LoVo (cell line): ENCODE data around the gene ZFAND5.
A peak's percentile ranks its signal among the peaks of the same experiment; 100 is the strongest.

Experiments used
- DNase-seq: peaks from one replicate; pipeline ENCODE4 v3.0.0-alpha.2; 2016; ENCODE audit warnings: low spot score

Gene ZFAND5

DNA sequence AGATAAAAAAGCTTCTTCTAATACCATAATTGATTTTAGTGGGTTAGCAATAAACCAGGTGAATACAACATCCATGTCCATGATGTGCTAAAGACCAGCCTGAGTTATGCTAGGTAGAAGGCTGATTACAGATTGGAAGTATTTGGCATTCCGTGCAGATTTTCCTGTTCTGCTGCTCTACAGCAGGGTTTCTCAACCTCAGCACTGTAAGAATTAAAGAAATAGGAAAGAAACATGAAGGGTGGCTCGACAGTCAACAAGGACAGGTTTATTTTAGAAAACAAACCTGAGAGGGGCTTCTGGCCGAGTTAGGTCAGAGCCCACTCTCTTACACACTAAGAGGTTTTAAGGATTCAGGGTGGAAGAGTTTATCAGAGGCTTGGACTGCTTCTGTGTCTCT, 42.3 kb downstream of the ZFAND5 start:
- no peak for DNase-seq

GRCh38 chr9:72322259-72322658, 42.7 kb downstream of the ZFAND5 start:
- no peak for DNase-seq

DNA sequence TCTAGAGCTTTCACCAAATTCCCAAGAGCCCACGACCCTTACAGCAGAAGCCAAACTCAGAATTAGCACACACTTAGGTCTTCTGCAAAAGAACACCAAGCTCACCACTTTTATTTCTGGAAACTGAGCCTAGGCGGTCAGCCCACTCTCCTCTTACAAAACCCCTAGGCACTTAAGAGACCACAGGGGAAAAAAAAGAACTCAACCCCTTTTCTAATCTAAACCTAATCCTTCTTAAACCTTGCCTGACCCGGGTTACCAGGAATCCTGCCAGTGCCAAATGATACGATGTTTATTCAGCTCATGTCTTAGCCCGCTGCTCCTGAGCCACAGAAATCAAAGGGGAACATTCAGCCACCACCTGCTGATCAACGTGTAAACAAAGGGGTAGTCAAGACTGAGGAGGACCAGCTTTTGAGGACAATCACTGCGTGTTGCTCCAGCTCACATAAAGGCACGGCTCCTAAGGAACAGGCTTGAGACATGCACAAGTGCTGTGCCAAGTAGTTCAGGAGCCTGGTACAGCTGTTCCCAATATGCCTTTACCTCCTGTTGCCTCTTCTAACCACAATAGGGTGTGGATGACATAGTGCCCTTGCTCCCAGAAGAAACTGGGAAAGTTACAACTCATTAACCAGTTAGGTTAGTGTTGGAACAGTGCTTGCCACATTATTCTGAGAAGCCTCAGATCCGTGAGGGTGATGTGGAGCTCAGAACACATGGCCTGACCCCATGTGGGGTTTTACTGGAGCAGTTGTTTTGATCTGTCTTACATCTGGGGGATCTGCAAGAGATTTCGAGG, 49.3 kb downstream of the ZFAND5 start:
- DNase-seq: peak; percentile 80

DNA sequence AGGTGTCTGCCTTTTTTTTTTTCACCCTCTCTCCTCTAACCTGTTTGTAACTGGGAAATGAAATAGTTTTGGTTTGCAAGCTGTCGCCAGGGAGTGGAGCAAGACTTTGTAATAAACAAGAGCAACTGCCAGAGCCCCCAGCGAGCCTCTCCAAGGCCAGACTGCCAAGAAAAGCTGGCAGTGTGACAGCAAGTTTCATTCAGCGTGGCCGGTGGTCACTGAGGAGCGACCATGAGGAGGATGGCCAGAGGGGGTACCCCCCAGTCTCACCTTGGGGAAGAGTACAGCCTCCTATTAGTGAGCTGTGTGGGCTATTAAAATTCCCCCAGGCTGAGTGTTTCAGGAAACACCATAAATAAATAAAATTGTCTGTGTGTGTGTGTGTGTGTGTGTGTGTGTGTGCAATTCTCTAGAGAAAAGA, 49.9 kb downstream of the ZFAND5 start:
- peak; percentile 77 for DNase-seq

- peak; percentile 54 for DNase-seq
Observed at GRCh38 chr9:72313507-72313906, 51.5 kb downstream of the ZFAND5 start.

- DNase-seq: no peak
Observed at GRCh38 chr9:72312386-72312987, 52.5 kb downstream of the ZFAND5 start.

GRCh38 chr9:72309364-72310133, 55.5 kb downstream of the ZFAND5 start:
- peak; percentile 13 for DNase-seq

- no peak for DNase-seq
Observed at GRCh38 chr9:72306761-72307160, 58.2 kb downstream of the ZFAND5 start.

- no peak for DNase-seq
Observed at GRCh38 chr9:72305707-72306106, 59.3 kb downstream of the ZFAND5 start.

- DNase-seq: peak; percentile 96
Observed at GRCh38 chr9:72305102-72305546, 59.9 kb downstream of the ZFAND5 start.

GRCh38 chr9:72304538-72304937, 60.5 kb downstream of the ZFAND5 start:
- DNase-seq: no peak
